ENCODE results near the gene LEO1. TPM values are rescaled to one million over a fixed set of nuclear protein-coding genes. Genes with fewer than 3 reads are reported as not detected.
A peak's percentile ranks its signal among the peaks of the same experiment; 100 is the strongest.

The LEO1 gene
- total RNA-seq, 1 experiment from 2014 or later = 30.1 TPM

DNA sequence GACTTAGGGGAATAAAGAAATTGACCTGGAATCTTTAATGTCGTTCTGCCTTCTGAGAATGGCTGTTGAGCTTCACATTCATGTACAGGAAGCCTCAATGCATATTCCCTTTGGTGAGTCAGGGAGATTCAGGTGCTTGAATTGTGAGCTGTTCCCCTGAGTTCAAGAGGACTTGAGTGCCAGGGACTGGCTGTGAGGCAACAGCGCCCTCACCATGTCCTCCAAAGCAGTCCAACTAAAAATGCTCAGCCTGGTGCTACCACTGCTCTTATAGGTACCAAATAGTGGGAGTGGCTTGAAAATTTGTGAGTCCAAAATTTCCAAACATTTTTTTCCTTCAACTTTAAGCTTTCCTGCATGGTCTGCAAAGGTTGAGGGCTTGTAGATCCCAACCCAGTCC is 54.1 kb downstream of the LEO1 start:
- TF ChIP-seq, protein P1, sequence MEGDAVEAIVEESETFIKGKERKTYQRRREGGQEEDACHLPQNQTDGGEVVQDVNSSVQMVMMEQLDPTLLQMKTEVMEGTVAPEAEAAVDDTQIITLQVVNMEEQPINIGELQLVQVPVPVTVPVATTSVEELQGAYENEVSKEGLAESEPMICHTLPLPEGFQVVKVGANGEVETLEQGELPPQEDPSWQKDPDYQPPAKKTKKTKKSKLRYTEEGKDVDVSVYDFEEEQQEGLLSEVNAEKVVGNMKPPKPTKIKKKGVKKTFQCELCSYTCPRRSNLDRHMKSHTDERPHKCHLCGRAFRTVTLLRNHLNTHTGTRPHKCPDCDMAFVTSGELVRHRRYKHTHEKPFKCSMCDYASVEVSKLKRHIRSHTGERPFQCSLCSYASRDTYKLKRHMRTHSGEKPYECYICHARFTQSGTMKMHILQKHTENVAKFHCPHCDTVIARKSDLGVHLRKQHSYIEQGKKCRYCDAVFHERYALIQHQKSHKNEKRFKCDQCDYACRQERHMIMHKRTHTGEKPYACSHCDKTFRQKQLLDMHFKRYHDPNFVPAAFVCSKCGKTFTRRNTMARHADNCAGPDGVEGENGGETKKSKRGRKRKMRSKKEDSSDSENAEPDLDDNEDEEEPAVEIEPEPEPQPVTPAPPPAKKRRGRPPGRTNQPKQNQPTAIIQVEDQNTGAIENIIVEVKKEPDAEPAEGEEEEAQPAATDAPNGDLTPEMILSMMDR (IDR thresholded peaks at IDR 0.05) = peak; percentile 76
- TF ChIP-seq, protein P2, sequence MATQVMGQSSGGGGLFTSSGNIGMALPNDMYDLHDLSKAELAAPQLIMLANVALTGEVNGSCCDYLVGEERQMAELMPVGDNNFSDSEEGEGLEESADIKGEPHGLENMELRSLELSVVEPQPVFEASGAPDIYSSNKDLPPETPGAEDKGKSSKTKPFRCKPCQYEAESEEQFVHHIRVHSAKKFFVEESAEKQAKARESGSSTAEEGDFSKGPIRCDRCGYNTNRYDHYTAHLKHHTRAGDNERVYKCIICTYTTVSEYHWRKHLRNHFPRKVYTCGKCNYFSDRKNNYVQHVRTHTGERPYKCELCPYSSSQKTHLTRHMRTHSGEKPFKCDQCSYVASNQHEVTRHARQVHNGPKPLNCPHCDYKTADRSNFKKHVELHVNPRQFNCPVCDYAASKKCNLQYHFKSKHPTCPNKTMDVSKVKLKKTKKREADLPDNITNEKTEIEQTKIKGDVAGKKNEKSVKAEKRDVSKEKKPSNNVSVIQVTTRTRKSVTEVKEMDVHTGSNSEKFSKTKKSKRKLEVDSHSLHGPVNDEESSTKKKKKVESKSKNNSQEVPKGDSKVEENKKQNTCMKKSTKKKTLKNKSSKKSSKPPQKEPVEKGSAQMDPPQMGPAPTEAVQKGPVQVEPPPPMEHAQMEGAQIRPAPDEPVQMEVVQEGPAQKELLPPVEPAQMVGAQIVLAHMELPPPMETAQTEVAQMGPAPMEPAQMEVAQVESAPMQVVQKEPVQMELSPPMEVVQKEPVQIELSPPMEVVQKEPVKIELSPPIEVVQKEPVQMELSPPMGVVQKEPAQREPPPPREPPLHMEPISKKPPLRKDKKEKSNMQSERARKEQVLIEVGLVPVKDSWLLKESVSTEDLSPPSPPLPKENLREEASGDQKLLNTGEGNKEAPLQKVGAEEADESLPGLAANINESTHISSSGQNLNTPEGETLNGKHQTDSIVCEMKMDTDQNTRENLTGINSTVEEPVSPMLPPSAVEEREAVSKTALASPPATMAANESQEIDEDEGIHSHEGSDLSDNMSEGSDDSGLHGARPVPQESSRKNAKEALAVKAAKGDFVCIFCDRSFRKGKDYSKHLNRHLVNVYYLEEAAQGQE (IDR thresholded peaks at IDR 0.05; ENCODE audit: insufficient read depth in 1 of 2, low read depth in 2 of 2, low read length in 1 of 2) = no peak
- TF ChIP-seq TCF7L2 (IDR thresholded peaks at IDR 0.05; ENCODE audit: low read depth, low read length) (no peak), SIN3A (IDR thresholded peaks at IDR 0.05; ENCODE audit: borderline replicate concordance, insufficient read depth, low read depth, low read length) (no peak), POLR2AphosphoS5 (IDR thresholded peaks at IDR 0.05; ENCODE audit: low read depth, low read length) (no peak)
- no TSS peak for BruUV-seq (replicated peaks)
- H3K27ac ChIP-seq (ENCODE audit: low read length) = no peak overlapping the region
- H3K4me1 ChIP-seq (ENCODE audit: control insufficient read depth, insufficient read depth, low read length) = no peaks in the 10 kb centered on the region
- intact Hi-C loops (cut with micrococcal nuclease; ENCODE audit: unreplicated experiment) = no loop called here
- ATAC-seq = peak; percentile 91
- no peaks in the 10 kb centered on the region; the same call in 1 of the 2 replicates for H3K36me3 ChIP-seq (ENCODE audit: control insufficient read depth, insufficient read depth, low read length)
- no peaks in the 10 kb centered on the region for H3K9me3 ChIP-seq (ENCODE audit: control insufficient read depth, insufficient read depth, low read depth, low read length)
- no peaks in the 10 kb centered on the region for H3K27me3 ChIP-seq (ENCODE audit: control insufficient read depth, insufficient read depth, low read length)
- no peak for DNase-seq (ENCODE audit: low read depth, low spot score)
- CTCF ChIA-PET = interaction anchor here (0.6 to 0.7 kb wide), 2 partner anchors 35 to 44 kb away, joined by 3 read pairs; no protein-coding TSS in a partner anchor
- H3K4me3 ChIP-seq (ENCODE audit: low read depth in 2 of 2, low read length in 2 of 2) = no peak overlapping the region
- in situ Hi-C loops (cut with HindIII; ENCODE audit: low pct_unique_long_range_greater_than_20kb, low sequenced_read_pairs) = no loop called here
- POLR2A ChIA-PET = no interaction called here

DNA sequence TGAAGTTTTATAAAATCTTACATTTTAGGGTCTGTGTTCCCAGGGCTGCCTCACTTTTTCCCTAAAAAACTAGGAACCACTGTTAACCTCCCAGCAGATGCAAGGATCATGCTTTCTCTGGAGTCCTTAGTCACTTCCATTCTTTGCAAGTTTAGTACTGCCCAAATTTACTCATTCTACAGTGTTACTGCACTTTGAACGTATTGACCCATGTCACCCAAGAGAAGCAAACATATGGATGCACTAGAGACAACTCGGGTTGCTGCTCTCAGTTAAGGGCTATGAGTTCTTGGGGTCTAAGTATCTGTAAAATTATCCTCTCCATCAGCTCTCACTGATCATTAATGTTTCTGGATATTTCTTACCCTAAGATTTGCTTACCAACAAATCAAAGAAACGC is 59.0 kb downstream of the LEO1 start:
- no TSS peak for BruUV-seq (replicated peaks)
- Histone ChIP-seq H3K4me3 (ENCODE audit: low read depth in 2 of 2, low read length in 2 of 2) (no peak overlapping the region), H3K9me3 (ENCODE audit: control insufficient read depth, insufficient read depth, low read depth, low read length) (no peaks in the 10 kb centered on the region), H3K36me3 (ENCODE audit: control insufficient read depth, insufficient read depth, low read length) (peaks cover 4% of the 10 kb centered on the region; the same call in 1 of the 2 replicates), H3K27ac (ENCODE audit: low read length) (no peak overlapping the region), H3K27me3 (ENCODE audit: control insufficient read depth, insufficient read depth, low read length) (no peaks in the 10 kb centered on the region), H3K4me1 (ENCODE audit: control insufficient read depth, insufficient read depth, low read length) (peaks cover 8% of the 10 kb centered on the region; the same call in 1 of the 2 replicates)
- TF ChIP-seq TCF7L2 (IDR thresholded peaks at IDR 0.05; ENCODE audit: low read depth, low read length) (no peak), POLR2AphosphoS5 (IDR thresholded peaks at IDR 0.05; ENCODE audit: low read depth, low read length) (no peak), SIN3A (IDR thresholded peaks at IDR 0.05; ENCODE audit: borderline replicate concordance, insufficient read depth, low read depth, low read length) (no peak)
- TF ChIP-seq, protein P1 (IDR thresholded peaks at IDR 0.05) = no peak
- TF ChIP-seq, protein P2 (IDR thresholded peaks at IDR 0.05; ENCODE audit: insufficient read depth in 1 of 2, low read depth in 2 of 2, low read length in 1 of 2) = no peak
- intact Hi-C loops (cut with micrococcal nuclease; ENCODE audit: unreplicated experiment) = no loop called here
- no peak for ATAC-seq
- ChIA-PET POLR2A (no interaction called here), CTCF (no interaction called here)
- in situ Hi-C loops (cut with HindIII; ENCODE audit: low pct_unique_long_range_greater_than_20kb, low sequenced_read_pairs) = no loop called here
- no peak for DNase-seq (ENCODE audit: low read depth, low spot score)
